UCSD-AML1 (cell line): Measurements from ENCODE around the gene LCNL1.

ENCODE experiments used
- DNase-seq: peaks from one replicate; lab custom pipeline; 2025; ENCODE audit not compliant: unreplicated experiment; lab: John Stamatoyannopoulos, UW

Gene LCNL1

GRCh38 chr9:136982232-136983051 is at the start of gene LCNL1:
Gene LCNL1 (plus strand): TSS chr9:136982993. CDS start chr9:136983587, 594 bp downstream.
- no peak for DNase-seq

- no peak for DNase-seq
These were observed 48.5 kb upstream of the LCNL1 start for GRCh38 chr9:136934277-136934676.

GRCh38 chr9:136935651-136936050 is 47.1 kb upstream of the LCNL1 start:
- no peak for DNase-seq

- DNase-seq, result no peak
These were observed 46.1 kb upstream of the LCNL1 start for GRCh38 chr9:136936645-136937170.

GRCh38 chr9:136937186-136938001 is 45.4 kb upstream of the LCNL1 start:
- no peak for DNase-seq

- DNase-seq, result no peak
These were observed 43.3 kb upstream of the LCNL1 start for GRCh38 chr9:136939431-136939995.

- no peak for DNase-seq
These were observed 42.7 kb upstream of the LCNL1 start for GRCh38 chr9:136939996-136940525.

- DNase-seq, result no peak
These were observed 42.1 kb upstream of the LCNL1 start for GRCh38 chr9:136940526-136941230.

- DNase-seq, result no peak
These were observed 41.3 kb upstream of the LCNL1 start for GRCh38 chr9:136941231-136942111.

- DNase-seq, result no peak
These were observed 40.5 kb upstream of the LCNL1 start for GRCh38 chr9:136942112-136942880.

- DNase-seq, result no peak
These were observed 39.9 kb upstream of the LCNL1 start for GRCh38 chr9:136942881-136943230.

- DNase-seq, result peak; percentile 61
These were observed 39.2 kb upstream of the LCNL1 start for GRCh38 chr9:136943291-136944211.

- DNase-seq, result peak; percentile 80
These were observed 38.6 kb upstream of the LCNL1 start for GRCh38 chr9:136944212-136944518.

GRCh38 chr9:136944519-136945332 is 38.1 kb upstream of the LCNL1 start, which contains the start of the genes C8G and FBXW5:
Gene C8G (plus strand): TSS chr9:136945243. CDS start chr9:136945321, 78 bp downstream.
Gene FBXW5 (minus strand): TSS chr9:136944738. CDS start chr9:136944083, 655 bp downstream.
- DNase-seq, result peak; percentile 98

GRCh38 chr9:136945333-136946227 is 37.2 kb upstream of the LCNL1 start:
- DNase-seq, result no peak
